ENCODE measurements around the gene CALB2.
"Not testable (repeated sequence)": the region's sequence is repeated elsewhere in the genome, so short reads cannot be mapped to it uniquely, and the experiment has no call there.

Gene CALB2

DNA sequence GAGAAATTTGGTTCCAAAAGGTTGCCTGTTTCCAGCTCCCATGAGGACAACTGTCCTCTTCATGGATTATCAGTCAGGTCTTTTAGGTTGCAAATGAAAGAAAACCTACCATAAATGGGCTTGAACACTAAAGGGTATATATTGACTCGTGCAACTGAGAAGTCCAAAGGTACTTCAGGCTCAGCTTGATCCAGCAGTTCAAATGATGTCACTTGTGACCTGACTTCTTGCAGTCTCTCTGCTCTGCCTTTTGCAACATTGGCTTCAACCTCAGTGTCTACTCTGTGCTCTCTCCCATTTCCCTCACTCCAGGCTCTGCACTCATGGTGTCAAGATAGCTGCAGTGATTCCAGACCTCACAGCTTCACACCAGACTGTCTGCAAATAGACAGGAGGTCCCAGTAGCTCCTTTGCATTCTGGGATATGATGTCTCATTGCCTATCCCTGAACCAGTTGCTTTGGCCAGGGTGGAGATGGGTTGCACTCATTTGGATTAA, 5.5 kb upstream of the CALB2 start:
- DNase-seq (ENCODE audit: low read depth in 3 of 3), result no peak

DNA sequence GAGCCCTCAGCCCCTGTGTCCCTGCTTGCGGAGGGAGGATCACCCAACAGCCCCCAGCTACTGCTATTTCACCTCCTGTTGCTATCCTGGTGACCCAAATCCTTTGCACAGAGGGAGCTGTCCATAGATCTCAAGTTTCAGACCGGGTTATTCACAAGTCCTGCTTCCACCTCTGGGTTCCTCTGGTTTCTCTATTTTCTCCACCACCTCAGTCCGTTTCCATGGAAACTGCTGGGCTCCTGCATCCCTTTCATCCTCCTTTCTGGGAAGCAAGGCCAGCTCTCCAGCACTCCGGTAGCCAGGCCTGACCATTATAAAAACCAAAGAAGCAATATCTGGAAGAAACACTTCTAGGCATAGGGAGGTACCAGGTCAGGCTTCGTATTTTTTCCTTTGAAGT, 4.8 kb upstream of the CALB2 start:
- no peak for DNase-seq (ENCODE audit: low read depth in 3 of 3)

DNA sequence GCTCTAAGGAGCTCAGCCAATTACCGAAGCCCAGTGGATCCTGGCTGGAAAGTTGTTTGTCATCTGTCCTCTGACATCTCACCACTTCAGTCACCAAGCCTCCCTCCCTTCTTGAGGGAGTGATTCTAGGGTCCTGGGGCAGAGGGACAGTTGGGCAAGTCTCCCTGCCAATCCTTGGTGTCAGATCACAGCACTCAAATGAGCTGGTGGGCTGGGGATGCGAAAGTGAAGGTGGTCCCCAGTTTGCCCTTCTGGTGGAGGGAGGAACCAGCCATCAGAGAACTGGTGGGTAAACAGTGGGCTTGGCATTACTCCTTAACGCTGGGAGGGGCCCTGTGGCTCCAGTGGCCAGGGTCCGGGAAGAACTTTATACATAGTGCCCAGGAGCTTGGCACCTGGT, 4.4 kb upstream of the CALB2 start:
- no peak for DNase-seq (ENCODE audit: low read depth in 3 of 3)

DNA sequence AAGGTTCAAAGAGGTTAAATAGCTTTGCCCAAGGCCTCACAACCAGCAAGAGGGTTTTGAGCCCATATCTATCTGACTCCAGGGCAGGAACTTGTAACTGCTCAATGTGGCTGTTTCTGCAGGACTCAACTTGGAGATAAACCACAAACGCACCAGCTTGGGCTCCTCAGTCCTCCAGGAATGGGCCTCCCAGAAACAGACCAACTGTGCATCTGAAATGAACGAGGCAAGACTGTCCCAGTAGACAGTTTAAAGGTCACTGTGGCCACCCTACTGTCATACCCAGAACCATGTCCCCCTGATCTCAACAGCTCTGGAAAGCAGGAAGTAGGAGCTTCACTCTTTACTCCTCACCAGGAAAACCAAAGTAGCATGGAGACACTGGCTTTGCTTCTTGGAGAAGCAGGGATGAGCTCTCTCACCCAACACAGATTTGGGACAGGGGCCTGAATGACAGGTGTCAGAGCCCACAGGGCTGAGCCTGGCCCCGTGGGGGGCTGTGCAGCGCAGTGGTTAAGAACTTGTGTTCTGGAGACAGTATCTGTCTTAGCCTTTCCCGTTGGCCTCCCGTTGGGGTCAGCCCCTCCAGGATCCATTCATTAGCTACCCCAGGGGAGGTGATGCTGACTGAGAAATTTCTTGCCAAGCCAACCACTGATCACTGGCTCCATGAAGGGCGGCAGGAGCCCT, 2.3 kb upstream of the CALB2 start:
- DNase-seq (ENCODE audit: low read depth in 3 of 3), result no peak

DNA sequence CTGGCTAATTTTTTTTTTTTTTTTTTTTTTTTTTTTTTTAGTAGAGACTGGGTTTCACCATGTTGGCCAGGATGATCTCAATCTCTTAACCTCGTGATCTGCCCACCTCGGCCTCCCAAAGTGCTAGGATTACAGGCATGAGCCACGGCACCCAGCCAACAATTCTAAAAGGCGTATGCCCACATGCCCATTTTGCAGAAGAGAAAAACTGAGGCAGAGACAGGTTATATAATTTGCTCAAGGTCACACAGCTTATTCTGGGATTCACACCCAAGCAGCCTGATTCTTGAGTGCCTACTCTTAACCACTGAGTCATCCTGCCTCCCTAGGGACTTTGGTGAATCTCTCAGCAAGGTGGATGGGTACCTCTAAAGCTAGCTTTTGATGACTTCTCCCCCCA, 1.6 kb upstream of the CALB2 start:
- not testable (repeated sequence) for DNase-seq (ENCODE audit: low read depth in 3 of 3)

DNA sequence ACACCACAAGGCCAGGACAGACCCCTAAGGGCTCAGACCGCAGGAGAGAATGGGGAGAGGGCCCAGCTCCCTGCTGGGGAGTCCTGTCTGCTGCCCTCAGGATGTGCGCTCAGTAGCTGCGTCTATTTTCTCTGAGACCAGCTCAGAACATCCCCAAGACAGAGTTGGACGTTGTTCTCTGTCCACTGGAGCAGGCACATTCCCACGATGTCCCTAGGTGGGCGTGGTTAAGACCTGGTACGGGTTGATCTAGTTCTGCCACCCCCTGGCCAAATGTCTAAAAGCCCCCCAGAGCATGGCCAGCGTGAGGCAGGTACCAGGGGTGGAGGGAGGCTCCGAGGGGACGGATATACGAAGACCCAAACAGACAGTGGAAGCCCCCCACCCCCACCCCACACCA, 842 bp upstream of the CALB2 start:
- no peak for DNase-seq (ENCODE audit: low read depth in 3 of 3)

DNA sequence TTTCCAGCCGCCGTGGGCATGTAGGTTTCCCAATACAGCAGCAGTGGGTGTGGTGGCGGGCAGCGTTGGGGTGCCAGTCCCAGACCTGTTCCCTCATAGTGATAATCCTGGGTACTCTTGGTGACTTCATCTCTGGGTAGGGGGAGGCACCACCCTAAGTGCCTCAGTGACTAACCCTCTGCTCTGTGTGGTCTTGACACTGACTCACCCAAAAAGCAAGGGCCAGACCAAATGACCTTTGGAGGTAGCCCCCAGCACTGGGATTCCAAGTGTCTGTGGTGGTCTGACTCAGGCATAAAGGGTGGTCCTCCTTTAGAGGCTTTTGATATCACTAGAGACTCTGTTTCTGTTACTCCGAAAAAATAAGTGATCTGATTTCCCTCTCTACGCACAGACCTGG, 908 bp downstream of the CALB2 start:
- DNase-seq (ENCODE audit: low read depth in 3 of 3), result no peak

DNA sequence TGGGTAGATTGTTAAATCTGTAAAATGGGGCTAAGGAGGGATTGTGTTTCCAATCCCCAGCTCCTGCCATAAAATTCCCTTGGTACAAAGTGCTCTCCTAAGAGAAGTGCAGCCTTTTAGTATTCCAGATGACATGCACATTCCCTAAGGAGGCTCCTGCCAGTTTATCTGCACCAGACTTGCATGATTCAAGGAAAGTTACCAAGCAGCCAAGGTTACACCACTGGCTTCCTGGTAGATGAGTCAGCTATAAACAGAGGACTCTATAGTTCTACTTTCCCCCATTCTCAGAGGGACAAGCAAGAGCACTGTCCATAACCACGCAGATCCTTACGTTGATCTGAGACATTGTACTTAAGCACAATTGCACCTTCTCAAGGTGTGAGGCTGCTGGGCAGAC, 1.9 kb downstream of the CALB2 start:
- DNase-seq (ENCODE audit: low read depth in 3 of 3), result no peak

DNA sequence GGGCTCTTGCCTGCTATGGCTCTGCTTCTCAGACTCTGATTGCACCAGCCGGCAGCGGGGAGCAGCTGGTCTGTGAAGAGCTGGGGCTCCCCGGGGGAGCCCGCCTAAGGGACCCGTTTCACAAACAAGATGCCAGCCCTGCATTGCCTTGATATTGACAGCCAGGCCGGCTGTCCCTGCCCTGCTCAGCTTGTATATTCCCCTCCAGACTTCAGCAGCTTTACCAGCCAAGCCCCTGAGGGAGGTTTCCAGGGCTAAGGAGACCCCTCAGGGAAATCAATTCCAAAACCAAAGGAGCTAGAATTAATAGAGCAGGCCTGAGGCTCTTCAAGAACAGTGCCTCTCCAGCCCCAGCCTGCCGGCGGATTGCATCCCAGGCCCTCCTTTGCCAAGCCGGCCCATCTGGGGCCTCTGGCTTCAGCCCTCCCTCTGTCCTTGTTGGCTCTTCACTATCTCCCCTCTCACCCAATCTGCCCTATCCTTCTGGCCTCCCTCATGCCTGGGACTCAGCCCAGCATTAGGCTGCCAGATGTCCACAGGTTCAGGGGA, 5.7 kb downstream of the CALB2 start:
- DNase-seq (ENCODE audit: low read depth in 3 of 3), result no peak

DNA sequence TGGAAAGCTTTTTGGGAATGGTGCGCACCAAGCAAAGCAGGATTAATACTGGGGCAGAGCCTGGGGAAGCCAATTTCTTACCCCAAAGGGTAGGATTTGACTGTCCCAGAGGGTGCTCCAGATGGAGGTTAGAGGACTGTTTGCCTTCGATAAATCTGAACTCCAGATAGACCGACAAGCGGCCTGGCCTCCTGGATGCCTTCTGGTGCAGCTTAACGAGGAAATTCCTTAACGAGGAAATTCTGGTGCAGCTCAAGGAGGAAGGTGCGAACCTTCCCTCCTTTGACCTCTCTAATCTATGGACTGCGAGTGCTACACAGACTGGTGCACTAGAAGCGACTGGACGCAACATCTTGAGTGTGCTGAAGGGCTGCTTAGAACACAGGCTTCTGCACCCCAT, 6.5 kb downstream of the CALB2 start:
- DNase-seq (ENCODE audit: low read depth in 3 of 3), result no peak

DNA sequence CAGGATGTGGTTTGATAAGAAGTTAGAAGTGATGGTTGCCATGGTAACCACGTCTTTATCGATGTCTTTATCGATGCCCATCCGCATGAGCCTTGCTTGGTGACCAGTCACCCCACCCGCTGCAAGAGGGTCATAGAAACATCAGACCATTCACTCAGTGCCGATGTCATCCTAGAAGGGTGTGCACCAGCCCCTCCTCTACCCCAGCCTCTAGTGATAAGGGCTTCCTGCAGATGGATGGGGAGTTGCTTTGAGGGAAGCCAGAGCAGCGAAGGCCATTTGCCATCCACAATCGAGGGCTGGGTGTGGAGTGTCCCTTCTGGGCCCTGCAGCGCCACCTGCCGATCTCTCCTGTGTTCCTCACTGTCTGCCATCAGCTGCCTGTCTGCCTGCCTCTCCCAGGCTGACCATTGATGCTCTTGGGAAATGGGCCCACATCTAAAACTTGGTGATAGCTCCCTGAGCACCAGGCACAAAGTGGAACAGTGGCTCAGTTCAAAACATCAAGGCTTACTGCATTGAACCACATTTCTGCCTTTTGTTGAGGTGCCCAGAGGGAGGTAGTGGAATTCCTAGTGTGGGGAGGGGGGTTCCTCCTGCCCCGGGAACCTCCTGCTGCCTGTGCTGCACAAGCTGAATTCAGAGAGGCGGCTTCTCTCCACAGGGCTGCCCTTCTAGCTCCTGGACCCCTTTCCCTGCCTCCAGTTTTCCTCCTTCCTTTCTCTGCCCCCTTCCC, 8.9 kb downstream of the CALB2 start:
- DNase-seq (ENCODE audit: low read depth in 3 of 3), result no peak

DNA sequence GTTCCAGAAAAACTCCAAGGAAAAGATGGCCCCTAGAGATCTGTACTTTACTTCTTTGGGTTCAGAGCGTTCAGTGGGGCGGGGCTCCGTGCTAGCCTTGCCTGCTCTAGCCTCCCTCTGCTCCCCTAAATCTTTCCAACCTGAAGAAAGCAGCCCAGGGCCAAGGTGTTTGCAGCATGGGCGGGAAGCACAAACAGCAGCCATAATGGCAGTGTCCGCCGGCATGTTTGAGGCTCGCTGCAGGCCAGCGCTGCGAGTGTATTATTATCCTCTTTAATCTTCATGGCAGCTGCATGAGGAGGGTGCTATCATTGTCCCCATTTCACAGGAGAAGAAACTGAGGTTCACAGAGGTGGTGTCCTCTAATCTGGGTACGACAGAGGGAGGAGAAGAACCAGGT, 10.4 kb downstream of the CALB2 start:
- no peak for DNase-seq (ENCODE audit: low read depth in 3 of 3)

DNA sequence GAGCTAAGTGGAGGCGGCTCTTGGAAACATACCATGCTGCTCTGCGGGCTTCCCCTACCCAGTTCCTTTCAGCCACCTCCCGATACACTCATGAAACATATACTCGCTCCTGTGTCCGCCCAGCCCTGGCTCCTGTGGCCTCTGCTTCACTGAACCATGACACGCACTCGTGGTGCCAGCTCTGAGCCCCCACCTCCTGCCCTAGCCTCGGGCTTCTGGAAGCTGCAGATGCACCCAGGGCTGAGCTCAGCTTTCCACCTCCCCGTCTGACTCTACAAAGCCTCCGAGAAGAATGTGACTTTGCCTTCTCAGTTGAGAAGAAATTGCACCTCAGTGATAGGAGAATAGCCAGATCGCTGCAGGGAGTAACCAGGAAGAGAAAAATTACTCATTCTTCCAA, 11.0 kb downstream of the CALB2 start:
- no peak for DNase-seq (ENCODE audit: low read depth in 3 of 3)

DNA sequence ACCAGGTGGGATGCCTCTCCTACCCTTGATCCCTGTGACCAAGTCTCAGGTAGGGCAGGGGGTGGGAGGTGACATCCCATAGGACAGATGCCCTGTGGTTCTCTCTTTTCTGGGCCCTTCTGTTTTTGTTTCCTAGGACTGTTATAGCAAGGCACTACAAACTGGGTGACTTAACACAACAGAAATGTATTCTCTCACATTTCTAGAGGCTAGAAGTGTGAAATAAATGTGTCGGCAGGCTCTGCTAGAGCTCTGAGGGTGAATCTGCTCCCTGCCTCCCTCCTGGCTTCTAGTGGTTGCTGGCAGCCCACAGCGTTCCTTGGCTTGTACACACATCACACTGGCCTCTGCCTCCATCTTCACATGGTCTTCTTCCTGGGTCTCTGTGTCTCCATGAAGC, 12.7 kb downstream of the CALB2 start:
- no peak for DNase-seq (ENCODE audit: low read depth in 3 of 3)

DNA sequence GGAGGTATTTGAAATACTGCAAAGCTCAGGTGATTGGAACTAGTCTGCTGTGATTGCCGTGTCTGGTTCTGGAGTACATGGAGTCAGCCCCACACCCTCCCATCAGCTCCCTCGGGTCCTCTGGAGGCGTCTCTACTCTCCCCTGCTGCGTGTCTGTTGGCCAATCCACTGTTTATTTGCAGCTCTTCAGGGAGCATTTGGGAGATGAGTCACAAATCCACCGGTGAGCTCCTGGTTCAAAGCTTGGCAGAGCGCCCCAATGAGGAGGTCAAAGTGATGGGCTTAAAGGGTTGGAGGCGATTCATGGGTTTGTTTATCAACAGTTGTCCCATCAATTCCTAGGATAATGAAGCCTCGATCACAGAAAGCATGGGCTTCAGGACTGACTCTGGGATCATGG, 14.6 kb downstream of the CALB2 start:
- no peak for DNase-seq (ENCODE audit: low read depth in 3 of 3)

DNA sequence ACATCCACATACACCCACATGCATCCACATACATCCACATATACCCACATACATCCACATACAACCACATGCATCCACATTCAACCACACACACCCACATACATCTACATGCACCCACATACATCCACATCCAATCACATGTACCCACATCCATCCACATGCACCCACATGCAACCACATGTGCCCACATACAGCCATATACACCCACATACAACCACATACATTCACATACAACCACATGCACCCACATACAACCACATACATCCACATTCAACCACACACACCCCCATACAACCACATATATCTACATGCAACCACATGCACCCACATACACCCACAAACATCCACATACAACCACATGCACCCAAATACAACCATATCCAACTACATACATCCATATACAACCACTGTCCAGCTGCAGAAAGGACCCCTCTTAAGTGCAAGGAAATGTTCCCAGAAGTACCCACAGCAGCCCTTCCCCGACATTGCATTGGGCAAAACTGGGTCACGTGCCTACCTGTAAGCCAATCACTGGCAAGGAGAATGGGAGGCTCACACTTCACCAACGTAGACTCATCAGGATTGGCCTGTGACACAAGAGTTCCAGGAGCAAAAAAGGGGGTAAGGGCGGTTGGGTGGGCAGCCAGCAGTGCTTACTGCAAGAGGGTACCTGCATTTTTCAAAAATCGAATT, 18.1 kb downstream of the CALB2 start:
- no peak for DNase-seq (ENCODE audit: low read depth in 3 of 3)

DNA sequence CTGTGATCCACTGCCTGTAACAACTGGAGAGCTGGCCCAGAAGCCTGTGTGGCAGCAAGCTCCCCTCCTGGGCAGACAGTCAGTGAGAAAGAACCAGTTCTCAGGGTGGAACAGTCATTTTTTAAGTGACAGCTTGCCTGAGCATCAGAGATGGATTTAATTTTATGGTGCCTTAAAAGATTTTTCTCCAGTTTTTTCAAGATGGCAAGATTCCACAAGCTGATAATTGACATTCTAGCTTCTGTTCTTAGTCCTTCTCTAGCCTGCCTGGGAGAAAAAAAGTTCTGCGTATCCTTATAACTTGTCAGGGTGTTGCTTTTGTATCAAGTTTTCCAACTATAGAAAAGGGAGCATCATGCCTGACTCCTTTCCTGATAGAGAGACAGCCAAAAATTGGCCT, 21.2 kb downstream of the CALB2 start:
- DNase-seq (ENCODE audit: low read depth in 3 of 3), result no peak

DNA sequence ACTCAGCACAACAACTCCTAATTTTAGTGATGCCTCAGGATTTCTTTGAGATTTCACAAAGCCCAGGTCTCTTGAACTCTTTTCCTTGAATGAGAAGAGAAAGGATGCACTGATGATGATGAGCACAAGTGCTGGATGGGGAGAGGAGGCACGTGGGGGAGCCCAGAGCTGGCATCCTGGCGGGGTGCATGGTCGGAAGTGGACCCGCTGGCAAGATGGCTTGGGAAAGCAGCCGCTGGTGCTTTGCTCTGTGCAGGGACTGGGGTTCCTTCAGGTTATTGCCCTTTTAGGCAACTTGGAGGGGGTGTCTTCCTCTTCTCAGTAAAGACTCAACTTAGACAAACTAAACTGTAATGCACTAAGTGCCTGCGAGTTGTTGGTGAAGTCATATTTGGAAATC, 22.3 kb downstream of the CALB2 start:
- DNase-seq (ENCODE audit: low read depth in 3 of 3), result no peak

DNA sequence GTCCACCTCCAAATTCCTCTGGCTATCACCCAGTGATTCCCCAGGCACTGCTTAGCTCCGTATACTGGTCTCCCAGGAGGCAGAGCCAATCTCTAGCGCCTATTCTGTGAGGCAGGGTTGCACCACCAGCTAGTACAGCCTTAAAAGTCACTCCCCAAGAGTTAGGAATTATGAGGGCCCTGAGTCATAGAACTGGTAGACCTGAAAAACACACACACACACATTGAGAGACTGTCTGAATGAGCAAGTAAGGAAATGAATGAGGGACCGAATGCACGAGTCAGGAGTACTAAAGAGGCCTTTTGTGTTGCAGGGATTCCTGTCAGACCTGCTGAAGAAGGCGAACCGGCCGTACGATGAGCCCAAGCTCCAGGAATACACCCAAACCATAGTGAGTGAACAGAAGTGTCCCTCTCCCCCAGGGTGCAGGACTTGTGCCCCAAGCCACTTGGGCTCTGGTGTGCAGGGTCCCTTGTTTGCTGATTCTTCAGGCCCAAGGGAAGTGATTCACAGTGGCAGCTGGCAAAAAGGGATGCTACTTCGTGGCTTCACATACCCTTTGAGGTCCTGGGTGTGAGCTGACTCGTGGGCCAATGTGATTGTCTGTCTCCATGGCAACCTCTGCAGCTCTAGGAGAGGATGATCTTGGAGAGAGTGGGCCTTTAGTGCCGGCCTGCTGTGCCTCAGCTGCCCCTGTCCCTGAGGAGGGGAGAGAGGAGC, 24.7 kb downstream of the CALB2 start:
- DNase-seq (ENCODE audit: low read depth in 3 of 3), result no peak

DNA sequence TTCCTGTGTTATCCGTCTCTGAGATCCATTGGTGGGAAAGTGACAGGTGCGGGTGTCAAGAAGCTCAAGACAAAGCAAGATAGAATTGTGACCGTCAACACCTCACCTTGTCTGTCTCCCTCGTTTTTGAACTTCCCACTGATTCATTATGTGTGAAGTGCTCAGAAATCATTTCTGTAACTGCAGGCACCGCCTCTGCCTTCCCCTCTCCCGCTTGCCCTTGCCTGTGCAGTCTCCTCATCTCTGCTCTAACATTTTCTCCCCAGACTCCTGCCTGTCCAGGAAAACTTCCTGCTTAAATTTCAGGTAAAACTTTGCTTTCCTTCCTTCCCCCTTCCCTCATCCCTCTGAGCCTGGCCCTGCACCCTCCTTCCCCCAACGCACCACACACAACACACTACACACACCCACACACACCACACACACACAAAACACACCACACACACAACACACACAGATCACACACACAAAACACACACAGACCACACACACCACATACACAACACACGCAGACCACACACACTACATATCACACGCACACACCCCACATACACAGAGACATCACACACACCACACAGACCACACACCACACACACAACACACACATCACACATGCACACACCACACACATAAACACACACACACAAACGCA, 25.7 kb downstream of the CALB2 start:
- no peak for DNase-seq (ENCODE audit: low read depth in 3 of 3)

DNA sequence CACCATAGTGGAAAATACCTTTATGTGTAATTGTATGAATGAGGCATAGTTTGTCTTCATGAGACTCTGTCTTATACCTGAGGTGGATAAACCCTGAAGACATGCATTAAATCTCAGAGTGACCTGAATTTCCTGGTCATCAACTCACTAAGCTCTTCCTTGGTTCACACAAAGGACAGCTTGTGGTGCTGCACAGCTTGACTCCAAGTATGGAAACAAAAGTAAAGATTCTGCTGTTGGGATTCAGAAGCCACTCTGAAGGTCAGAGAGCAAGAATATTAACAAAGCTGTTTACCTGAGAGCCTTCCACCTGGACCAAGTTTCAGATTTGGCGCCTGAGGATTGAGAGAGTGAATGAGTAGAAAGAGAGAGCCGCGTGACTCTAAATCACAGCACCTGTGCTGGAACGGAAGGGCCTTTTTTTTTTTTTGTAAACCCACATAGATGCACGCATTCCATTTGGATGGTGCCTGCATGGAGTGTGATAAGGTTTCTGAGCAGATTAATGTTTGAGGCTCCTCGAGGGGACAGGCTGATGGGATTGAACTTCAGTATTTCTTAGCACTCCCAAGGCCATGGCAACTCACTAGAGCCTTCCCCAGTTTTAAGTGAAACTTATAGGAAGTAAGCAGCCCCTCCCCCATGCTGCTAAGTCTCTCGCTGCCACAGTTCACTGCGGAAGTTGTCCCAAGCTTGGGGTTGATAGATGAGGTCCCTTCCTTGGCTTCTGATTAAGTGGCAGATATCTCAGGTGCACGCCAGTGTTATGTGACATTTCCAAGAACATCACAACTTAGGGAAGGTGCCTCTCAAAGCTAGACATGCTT, 28.7 kb downstream of the CALB2 start:
- no peak for DNase-seq (ENCODE audit: low read depth in 3 of 3)

All from stimulated activated CD4-positive, alpha-beta T cell treated with anti-CD3 and anti-CD28 coated beads, TNF-alpha, amount 100 ng/mL, for 4 hours (primary cell).